ENCODE results near the gene HOXA5.

The HOXA5 gene

DNA sequence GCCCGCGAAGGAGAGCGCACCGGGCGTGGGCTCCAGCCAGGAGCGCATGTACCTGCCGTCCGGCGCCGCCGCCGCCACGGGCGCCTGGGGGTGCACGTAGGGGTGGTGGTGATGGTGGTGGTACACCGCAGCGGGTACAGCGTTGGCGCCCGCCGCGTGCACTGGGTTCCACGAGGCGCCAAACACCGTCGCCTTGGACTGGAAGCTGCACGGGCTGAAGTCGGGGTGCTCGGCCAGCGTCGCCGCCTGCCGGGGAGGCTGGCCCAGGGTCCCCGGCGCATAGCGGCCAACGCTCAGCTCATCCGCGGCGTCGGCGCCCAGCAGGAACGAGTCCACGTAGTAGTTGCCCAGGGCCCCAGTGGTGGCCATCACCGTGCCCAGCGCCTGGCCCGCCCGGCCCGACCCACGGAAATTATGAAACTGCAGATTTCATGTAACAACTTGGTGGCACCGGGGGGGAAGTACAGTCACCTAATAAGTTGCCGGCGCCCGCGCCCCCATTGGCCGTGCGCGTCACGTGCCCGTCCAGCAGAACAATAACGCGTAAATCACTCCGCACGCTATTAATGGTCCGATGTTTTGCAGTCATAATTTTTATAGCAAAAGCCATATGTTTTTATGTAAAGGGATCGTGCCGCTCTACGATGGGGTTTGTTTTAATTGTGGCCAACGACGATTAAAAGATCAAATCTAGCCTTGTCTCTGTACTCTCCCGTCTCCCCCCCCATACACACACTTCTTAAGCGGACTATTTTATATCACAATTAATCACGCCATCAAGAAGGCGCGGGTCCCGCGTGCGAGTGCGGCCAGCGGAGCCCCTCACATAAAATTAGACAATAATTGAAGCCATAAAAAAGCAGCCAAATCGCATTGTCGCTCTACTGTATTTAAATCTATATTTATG, 21.9 kb upstream of the HOXA5 start, which contains the start of gene HOXA9 (continued):
- TF ChIP-seq, protein P1, sequence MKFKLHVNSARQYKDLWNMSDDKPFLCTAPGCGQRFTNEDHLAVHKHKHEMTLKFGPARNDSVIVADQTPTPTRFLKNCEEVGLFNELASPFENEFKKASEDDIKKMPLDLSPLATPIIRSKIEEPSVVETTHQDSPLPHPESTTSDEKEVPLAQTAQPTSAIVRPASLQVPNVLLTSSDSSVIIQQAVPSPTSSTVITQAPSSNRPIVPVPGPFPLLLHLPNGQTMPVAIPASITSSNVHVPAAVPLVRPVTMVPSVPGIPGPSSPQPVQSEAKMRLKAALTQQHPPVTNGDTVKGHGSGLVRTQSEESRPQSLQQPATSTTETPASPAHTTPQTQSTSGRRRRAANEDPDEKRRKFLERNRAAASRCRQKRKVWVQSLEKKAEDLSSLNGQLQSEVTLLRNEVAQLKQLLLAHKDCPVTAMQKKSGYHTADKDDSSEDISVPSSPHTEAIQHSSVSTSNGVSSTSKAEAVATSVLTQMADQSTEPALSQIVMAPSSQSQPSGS (tag by site-specific recombination; IDR thresholded peaks at IDR 0.05; ENCODE audit: low read depth) = peak; percentile 79
- TF ChIP-seq ZNF16 (tag by site-specific recombination; IDR thresholded peaks at IDR 0.05; ENCODE audit: low read depth) = no peak
- TF ChIP-seq, protein P2, sequence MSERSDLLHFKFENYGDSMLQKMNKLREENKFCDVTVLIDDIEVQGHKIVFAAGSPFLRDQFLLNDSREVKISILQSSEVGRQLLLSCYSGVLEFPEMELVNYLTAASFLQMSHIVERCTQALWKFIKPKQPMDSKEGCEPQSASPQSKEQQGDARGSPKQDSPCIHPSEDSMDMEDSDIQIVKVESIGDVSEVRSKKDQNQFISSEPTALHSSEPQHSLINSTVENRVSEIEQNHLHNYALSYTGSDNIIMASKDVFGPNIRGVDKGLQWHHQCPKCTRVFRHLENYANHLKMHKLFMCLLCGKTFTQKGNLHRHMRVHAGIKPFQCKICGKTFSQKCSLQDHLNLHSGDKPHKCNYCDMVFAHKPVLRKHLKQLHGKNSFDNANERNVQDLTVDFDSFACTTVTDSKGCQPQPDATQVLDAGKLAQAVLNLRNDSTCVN (tag by site-specific recombination; optimal IDR thresholded peaks at IDR 0.05) = peak; percentile 73
- TF ChIP-seq FEZF1 (tag by site-specific recombination; IDR thresholded peaks at IDR 0.05) = peak; percentile 100
- TF ChIP-seq ZNF433 (tag by site-specific recombination; IDR thresholded peaks at IDR 0.05; ENCODE audit: low read depth) = no peak
- TF ChIP-seq ZNF624 (tag by site-specific recombination; IDR thresholded peaks at IDR 0.05) = no peak
- no peak; the same call in 1 of the 2 replicates for TF ChIP-seq ZFP3 (tag by site-specific recombination; IDR thresholded peaks at IDR 0.05; ENCODE audit: low read depth)
- no peak for TF ChIP-seq ZNF155 (tag by site-specific recombination; IDR thresholded peaks at IDR 0.05)
- TF ChIP-seq ZSCAN23 (tag by site-specific recombination; IDR thresholded peaks at IDR 0.05) = peak; percentile 80
- TF ChIP-seq ZBTB20 (tag by site-specific recombination; IDR thresholded peaks at IDR 0.05) = no peak
- TF ChIP-seq, protein P3, sequence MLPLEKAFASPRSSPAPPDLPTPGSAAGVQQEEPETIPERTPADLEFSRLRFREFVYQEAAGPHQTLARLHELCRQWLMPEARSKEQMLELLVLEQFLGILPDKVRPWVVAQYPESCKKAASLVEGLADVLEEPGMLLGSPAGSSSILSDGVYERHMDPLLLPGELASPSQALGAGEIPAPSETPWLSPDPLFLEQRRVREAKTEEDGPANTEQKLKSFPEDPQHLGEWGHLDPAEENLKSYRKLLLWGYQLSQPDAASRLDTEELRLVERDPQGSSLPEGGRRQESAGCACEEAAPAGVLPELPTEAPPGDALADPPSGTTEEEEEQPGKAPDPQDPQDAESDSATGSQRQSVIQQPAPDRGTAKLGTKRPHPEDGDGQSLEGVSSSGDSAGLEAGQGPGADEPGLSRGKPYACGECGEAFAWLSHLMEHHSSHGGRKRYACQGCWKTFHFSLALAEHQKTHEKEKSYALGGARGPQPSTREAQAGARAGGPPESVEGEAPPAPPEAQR (tag by site-specific recombination; IDR thresholded peaks at IDR 0.05) = no peak; the same call in 1 of the 2 replicates
- TF ChIP-seq HOXA7 (CRISPR knock-in tag; IDR thresholded peaks at IDR 0.05; ENCODE audit: borderline replicate concordance) = no peak
- TF ChIP-seq ZNF214 (tag by site-specific recombination; IDR thresholded peaks at IDR 0.05; ENCODE audit: borderline replicate concordance) = no peak
- TF ChIP-seq ZNF658 (tag by site-specific recombination; IDR thresholded peaks at IDR 0.05) = no peak
- peak; percentile 9; the same call in 1 of the 2 replicates for TF ChIP-seq ZNF426 (tag by site-specific recombination; IDR thresholded peaks at IDR 0.05)
- TF ChIP-seq, protein P4, sequence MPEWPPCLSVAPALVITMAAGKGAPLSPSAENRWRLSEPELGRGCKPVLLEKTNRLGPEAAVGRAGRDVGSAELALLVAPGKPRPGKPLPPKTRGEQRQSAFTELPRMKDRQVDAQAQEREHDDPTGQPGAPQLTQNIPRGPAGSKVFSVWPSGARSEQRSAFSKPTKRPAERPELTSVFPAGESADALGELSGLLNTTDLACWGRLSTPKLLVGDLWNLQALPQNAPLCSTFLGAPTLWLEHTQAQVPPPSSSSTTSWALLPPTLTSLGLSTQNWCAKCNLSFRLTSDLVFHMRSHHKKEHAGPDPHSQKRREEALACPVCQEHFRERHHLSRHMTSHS (tag by site-specific recombination; IDR thresholded peaks at IDR 0.05) = peak; percentile 100
- TF ChIP-seq, protein P5, sequence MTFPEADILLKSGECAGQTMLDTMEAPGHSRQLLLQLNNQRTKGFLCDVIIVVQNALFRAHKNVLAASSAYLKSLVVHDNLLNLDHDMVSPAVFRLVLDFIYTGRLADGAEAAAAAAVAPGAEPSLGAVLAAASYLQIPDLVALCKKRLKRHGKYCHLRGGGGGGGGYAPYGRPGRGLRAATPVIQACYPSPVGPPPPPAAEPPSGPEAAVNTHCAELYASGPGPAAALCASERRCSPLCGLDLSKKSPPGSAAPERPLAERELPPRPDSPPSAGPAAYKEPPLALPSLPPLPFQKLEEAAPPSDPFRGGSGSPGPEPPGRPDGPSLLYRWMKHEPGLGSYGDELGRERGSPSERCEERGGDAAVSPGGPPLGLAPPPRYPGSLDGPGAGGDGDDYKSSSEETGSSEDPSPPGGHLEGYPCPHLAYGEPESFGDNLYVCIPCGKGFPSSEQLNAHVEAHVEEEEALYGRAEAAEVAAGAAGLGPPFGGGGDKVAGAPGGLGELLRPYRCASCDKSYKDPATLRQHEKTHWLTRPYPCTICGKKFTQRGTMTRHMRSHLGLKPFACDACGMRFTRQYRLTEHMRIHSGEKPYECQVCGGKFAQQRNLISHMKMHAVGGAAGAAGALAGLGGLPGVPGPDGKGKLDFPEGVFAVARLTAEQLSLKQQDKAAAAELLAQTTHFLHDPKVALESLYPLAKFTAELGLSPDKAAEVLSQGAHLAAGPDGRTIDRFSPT (tag by site-specific recombination; IDR thresholded peaks at IDR 0.05) = peak; percentile 84
- TF ChIP-seq KLF8 (tag by site-specific recombination; IDR thresholded peaks at IDR 0.05) = peak; percentile 87
- TF ChIP-seq ZNF623 (tag by site-specific recombination; IDR thresholded peaks at IDR 0.05) = peak; percentile 45; the same call in 1 of the 2 replicates
- TF ChIP-seq ZBTB21 (tag by site-specific recombination; IDR thresholded peaks at IDR 0.05) = peak; percentile 64
- no peak for TF ChIP-seq ZNF140 (tag by site-specific recombination; IDR thresholded peaks at IDR 0.05)
- no peak for TF ChIP-seq ZNF670 (tag by site-specific recombination; IDR thresholded peaks at IDR 0.05; ENCODE audit: low read depth)
- TF ChIP-seq ZNF548 (tag by site-specific recombination; IDR thresholded peaks at IDR 0.05) = no peak
- peak; percentile 59; the same call in 1 of the 2 replicates for TF ChIP-seq ZNF558 (tag by site-specific recombination; IDR thresholded peaks at IDR 0.05)
- no peak; the same call in none of the 2 replicates for TF ChIP-seq YY1 (tag by site-specific recombination; IDR thresholded peaks at IDR 0.05)
- TF ChIP-seq, protein P6, sequence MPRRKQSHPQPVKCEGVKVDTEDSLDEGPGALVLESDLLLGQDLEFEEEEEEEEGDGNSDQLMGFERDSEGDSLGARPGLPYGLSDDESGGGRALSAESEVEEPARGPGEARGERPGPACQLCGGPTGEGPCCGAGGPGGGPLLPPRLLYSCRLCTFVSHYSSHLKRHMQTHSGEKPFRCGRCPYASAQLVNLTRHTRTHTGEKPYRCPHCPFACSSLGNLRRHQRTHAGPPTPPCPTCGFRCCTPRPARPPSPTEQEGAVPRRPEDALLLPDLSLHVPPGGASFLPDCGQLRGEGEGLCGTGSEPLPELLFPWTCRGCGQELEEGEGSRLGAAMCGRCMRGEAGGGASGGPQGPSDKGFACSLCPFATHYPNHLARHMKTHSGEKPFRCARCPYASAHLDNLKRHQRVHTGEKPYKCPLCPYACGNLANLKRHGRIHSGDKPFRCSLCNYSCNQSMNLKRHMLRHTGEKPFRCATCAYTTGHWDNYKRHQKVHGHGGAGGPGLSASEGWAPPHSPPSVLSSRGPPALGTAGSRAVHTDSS (tag by site-specific recombination; IDR thresholded peaks at IDR 0.05) = peak; percentile 47; the same call in 1 of the 2 replicates
- TF ChIP-seq ZBTB17 (tag by site-specific recombination; IDR thresholded peaks at IDR 0.05) = peak; percentile 80
- TF ChIP-seq, protein P7, sequence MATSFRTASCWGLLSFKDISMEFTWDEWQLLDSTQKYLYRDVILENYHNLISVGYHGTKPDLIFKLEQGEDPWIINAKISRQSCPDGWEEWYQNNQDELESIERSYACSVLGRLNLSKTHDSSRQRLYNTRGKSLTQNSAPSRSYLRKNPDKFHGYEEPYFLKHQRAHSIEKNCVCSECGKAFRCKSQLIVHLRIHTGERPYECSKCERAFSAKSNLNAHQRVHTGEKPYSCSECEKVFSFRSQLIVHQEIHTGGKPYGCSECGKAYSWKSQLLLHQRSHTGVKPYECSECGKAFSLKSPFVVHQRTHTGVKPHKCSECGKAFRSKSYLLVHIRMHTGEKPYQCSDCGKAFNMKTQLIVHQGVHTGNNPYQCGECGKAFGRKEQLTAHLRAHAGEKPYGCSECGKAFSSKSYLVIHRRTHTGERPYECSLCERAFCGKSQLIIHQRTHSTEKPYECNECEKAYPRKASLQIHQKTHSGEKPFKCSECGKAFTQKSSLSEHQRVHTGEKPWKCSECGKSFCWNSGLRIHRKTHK (tag by site-specific recombination; IDR thresholded peaks at IDR 0.05) = no peak
- TF ChIP-seq KLF1 (tag by site-specific recombination; IDR thresholded peaks at IDR 0.05) = peak; percentile 76
